SK-N-SH treated with all-trans-retinoic acid at 6 μM for 48 hours (cell line): ENCODE measurements around the gene PACS1.

Source experiments
- ATAC-seq: fragments of 200-7000 bp; cut with Tn5 transposase; 3 replicates; pipeline ENCODE4 v1.9.1; 2020; ENCODE audit warnings: mild to moderate bottlenecking, moderate library complexity
- ARNTL ChIP-seq: fragments of 450-650 bp; formaldehyde crosslinking; IDR thresholded peaks from 2 replicates; pipeline ENCODE4 v1.5.0; 2020; ENCODE audit warnings: low read depth, mild to moderate bottlenecking, moderate library complexity, borderline replicate concordance
- BACH2 ChIP-seq: fragments of 250-450 bp; sonication (Bioruptor Pico); IDR thresholded peaks from 2 replicates; pipeline ENCODE4 v1.9.0; 2021; ENCODE audit warnings: mild to moderate bottlenecking, borderline replicate concordance
- CSDC2 ChIP-seq: fragments of 250-450 bp; sonication (Bioruptor Pico); IDR thresholded peaks from 2 replicates; pipeline ENCODE4 v1.5.0; 2020; ENCODE audit warnings: mild to moderate bottlenecking, moderate library complexity
- ESRRG ChIP-seq: fragments of 250-450 bp; sonication (Bioruptor Pico); IDR thresholded peaks from 2 replicates; pipeline ENCODE4 v1.6.1; 2021; ENCODE audit warnings: mild to moderate bottlenecking
- GLIS3 ChIP-seq: fragments of 250-450 bp; sonication (Bioruptor Pico); IDR thresholded peaks from 2 replicates; pipeline ENCODE4 v1.5.0; 2020; ENCODE audit warnings: mild to moderate bottlenecking, moderate library complexity
- OSR1 ChIP-seq: fragments of 250-450 bp; sonication (Bioruptor Pico); IDR thresholded peaks from 2 replicates; pipeline ENCODE4 v1.8.0; 2022; ENCODE audit warnings: moderate library complexity, mild to moderate bottlenecking, inconsistent platforms
- PATZ1 ChIP-seq: fragments of 250-450 bp; sonication (Bioruptor Pico); IDR thresholded peaks from 2 replicates; pipeline ENCODE4 v1.8.0; 2020; ENCODE audit warnings: mild to moderate bottlenecking, moderate library complexity, borderline replicate concordance
- PPARA ChIP-seq: fragments of 250-450 bp; sonication (Bioruptor Pico); IDR thresholded peaks from 2 replicates; pipeline ENCODE4 v1.5.0; 2020; ENCODE audit warnings: mild to moderate bottlenecking, borderline replicate concordance
- RARB ChIP-seq: fragments of 250-450 bp; sonication (Bioruptor Pico); IDR thresholded peaks from 2 replicates; pipeline ENCODE4 v1.8.0; 2021; ENCODE audit warnings: mild to moderate bottlenecking, moderate library complexity
- SNAI2 ChIP-seq: fragments of 250-450 bp; sonication (Bioruptor Pico); IDR thresholded peaks from 2 replicates; pipeline ENCODE4 v1.5.0; 2020; ENCODE audit warnings: mild to moderate bottlenecking, moderate library complexity
- TCF4 ChIP-seq: fragments of 250-450 bp; sonication (Bioruptor Pico); IDR thresholded peaks from 2 replicates; pipeline ENCODE4 v1.8.0; 2021; ENCODE audit warnings: mild to moderate bottlenecking, moderate library complexity, borderline replicate concordance
- TOX ChIP-seq: fragments of 250-450 bp; sonication (Bioruptor Pico); IDR thresholded peaks from 2 replicates; pipeline ENCODE4 v1.8.0; 2021; ENCODE audit warnings: mild to moderate bottlenecking, moderate library complexity, borderline replicate concordance
- TSHZ2 ChIP-seq: fragments of 250-450 bp; sonication (Bioruptor Pico); IDR thresholded peaks from 2 replicates; pipeline ENCODE4 v1.5.0; 2020; ENCODE audit warnings: mild to moderate bottlenecking, moderate library complexity
- ZC3H10 ChIP-seq: fragments of 250-450 bp; sonication (Bioruptor Pico); IDR thresholded peaks from 2 replicates; pipeline ENCODE4 v1.5.1; 2021; ENCODE audit warnings: mild to moderate bottlenecking, moderate library complexity
- ZFP3 ChIP-seq: fragments of 250-450 bp; sonication (Bioruptor Pico); IDR thresholded peaks from 2 replicates; pipeline ENCODE4 v1.5.0; 2020; ENCODE audit warnings: mild to moderate bottlenecking, moderate library complexity
- ZFP30 ChIP-seq: fragments of 450-650 bp; formaldehyde crosslinking; IDR thresholded peaks from 2 replicates; pipeline ENCODE4 v1.5.0; 2022; ENCODE audit warnings: mild to moderate bottlenecking, moderate library complexity
- ZNF565 ChIP-seq: fragments of 450-650 bp; formaldehyde crosslinking; conservative IDR thresholded peaks from 2 replicates; pipeline ENCODE4 v1.5.0; 2020; ENCODE audit warnings: low read depth, mild to moderate bottlenecking, moderate library complexity
- ZNF70 ChIP-seq: fragments of 450-650 bp; formaldehyde crosslinking; IDR thresholded peaks from 2 replicates; pipeline ENCODE4 v1.5.0; 2020; ENCODE audit warnings: mild to moderate bottlenecking, moderate library complexity
- ZNF8 ChIP-seq: fragments of 450-650 bp; formaldehyde crosslinking; IDR thresholded peaks from 2 replicates; pipeline ENCODE4 v1.5.0; 2020; ENCODE audit warnings: mild to moderate bottlenecking, moderate library complexity
- TF ChIP-seq, protein P1 (sequence below): fragments of 250-450 bp; sonication (Bioruptor Pico); IDR thresholded peaks from 2 replicates; pipeline ENCODE4 v1.5.1; 2021; ENCODE audit warnings: mild to moderate bottlenecking, moderate library complexity
- TF ChIP-seq, protein P2 (sequence below): fragments of 250-450 bp; sonication (Bioruptor Pico); IDR thresholded peaks from 2 replicates; pipeline ENCODE4 v1.5.1; 2020; ENCODE audit warnings: low read depth, mild to moderate bottlenecking, moderate library complexity
- TF ChIP-seq, protein P3 (sequence below): fragments of 250-450 bp; sonication (Bioruptor Pico); IDR thresholded peaks from 2 replicates; pipeline ENCODE4 v1.8.0; 2021; ENCODE audit warnings: low read depth, mild to moderate bottlenecking, moderate library complexity, borderline replicate concordance

PACS1 gene

DNA sequence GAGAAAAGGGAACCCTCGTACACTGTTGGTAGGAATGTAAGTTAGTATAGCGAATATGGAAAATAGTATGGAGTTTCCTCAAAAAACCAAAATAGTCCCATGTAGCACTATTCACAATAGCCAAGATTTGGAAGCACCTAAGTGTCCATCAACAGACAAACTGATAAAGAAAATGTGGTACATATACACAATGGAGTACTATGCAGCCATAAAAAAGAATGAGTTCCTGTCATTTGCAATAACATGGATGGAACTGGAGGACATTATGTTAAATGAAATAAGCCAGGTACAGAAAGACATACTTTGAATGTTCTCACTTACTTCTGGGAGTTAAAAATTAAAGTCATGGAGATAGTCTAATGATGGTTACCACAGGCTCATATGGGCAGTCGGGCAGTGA lies 134.3 kb downstream of the PACS1 start:
- no peak for ATAC-seq
- no peak for TF ChIP-seq ZNF565 (CRISPR knock-in tag)
- TF ChIP-seq ZC3H10 = no peak
- TF ChIP-seq ZNF8 (CRISPR knock-in tag) = peak; percentile 87
- no peak for TF ChIP-seq TSHZ2 (CRISPR knock-in tag)
- TF ChIP-seq TOX (CRISPR knock-in tag) = no peak
- TF ChIP-seq, all 23 proteins: peak for 1

- ATAC-seq = no peak
- TF ChIP-seq, protein P1, sequence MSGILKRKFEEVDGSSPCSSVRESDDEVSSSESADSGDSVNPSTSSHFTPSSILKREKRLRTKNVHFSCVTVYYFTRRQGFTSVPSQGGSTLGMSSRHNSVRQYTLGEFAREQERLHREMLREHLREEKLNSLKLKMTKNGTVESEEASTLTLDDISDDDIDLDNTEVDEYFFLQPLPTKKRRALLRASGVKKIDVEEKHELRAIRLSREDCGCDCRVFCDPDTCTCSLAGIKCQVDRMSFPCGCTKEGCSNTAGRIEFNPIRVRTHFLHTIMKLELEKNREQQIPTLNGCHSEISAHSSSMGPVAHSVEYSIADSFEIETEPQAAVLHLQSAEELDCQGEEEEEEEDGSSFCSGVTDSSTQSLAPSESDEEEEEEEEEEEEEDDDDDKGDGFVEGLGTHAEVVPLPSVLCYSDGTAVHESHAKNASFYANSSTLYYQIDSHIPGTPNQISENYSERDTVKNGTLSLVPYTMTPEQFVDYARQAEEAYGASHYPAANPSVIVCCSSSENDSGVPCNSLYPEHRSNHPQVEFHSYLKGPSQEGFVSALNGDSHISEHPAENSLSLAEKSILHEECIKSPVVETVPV (CRISPR knock-in tag) = no peak
- TF ChIP-seq SNAI2 (CRISPR knock-in tag) = no peak
Observed at GRCh38 chr11:66207816-66208215, 137.7 kb downstream of the PACS1 start.

DNA sequence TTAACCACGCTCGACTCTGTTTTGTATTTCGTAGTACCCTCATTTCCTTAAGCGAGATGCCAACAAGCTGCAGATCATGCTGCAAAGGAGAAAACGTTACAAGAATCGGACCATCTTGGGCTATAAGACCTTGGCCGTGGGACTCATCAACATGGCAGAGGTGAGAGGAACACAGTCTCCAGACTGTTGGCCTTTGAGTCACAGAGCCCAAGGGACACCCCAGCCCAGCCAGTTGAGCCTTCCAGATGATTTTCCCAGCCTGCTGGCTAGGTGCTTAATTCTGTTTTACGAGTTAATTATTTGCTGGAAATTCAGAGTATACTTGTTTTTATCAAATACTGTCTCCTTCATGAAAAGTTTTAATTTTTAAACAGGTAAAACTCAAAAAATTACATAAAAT lies 141.0 kb downstream of the PACS1 start:
- no peak for TF ChIP-seq ARNTL (CRISPR knock-in tag)
- TF ChIP-seq PPARA = no peak
- no peak for TF ChIP-seq ZNF70 (CRISPR knock-in tag)
- no peak for TF ChIP-seq SNAI2 (CRISPR knock-in tag)
- TF ChIP-seq CSDC2 (CRISPR knock-in tag) = no peak
- no peak for TF ChIP-seq BACH2 (CRISPR knock-in tag)
- TF ChIP-seq, protein P2, sequence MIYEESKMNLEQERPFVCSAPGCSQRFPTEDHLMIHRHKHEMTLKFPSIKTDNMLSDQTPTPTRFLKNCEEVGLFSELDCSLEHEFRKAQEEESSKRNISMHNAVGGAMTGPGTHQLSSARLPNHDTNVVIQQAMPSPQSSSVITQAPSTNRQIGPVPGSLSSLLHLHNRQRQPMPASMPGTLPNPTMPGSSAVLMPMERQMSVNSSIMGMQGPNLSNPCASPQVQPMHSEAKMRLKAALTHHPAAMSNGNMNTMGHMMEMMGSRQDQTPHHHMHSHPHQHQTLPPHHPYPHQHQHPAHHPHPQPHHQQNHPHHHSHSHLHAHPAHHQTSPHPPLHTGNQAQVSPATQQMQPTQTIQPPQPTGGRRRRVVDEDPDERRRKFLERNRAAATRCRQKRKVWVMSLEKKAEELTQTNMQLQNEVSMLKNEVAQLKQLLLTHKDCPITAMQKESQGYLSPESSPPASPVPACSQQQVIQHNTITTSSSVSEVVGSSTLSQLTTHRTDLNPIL (CRISPR knock-in tag) = no peak
- TF ChIP-seq ZFP3 (CRISPR knock-in tag) = no peak
- TF ChIP-seq TCF4 (CRISPR knock-in tag) = no peak
- TF ChIP-seq ZNF565 (CRISPR knock-in tag) = no peak
- TF ChIP-seq ZFP30 (CRISPR knock-in tag) = no peak
- no peak for TF ChIP-seq ZNF8 (CRISPR knock-in tag)
- TF ChIP-seq RARB (CRISPR knock-in tag) = no peak
- no peak for TF ChIP-seq OSR1 (CRISPR knock-in tag)
- ATAC-seq = no peak

DNA sequence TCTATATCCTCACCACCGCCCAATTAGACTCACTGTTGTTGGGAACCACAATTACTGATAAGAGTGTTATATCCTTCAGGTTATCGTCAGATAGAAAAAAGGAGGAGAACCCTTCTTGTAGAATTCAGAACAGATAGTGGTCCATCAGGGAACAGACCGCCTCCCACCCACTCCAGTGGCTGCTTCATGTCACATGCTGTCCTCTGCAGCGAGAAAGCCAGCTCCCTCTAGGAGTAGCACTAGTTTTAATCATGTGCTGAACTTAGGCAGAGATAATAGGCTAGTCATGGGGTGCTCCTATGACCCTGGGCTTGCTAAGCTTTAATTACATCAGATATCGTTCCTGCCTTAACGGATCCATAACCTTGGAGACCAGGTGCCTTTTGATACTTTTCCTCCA lies 146.8 kb downstream of the PACS1 start:
- no peak for ATAC-seq
- TF ChIP-seq PATZ1 = no peak
- TF ChIP-seq TSHZ2 (CRISPR knock-in tag) = no peak
- no peak for TF ChIP-seq ESRRG
- no peak for TF ChIP-seq GLIS3
- no peak for TF ChIP-seq RARB (CRISPR knock-in tag)
- TF ChIP-seq, protein P3, sequence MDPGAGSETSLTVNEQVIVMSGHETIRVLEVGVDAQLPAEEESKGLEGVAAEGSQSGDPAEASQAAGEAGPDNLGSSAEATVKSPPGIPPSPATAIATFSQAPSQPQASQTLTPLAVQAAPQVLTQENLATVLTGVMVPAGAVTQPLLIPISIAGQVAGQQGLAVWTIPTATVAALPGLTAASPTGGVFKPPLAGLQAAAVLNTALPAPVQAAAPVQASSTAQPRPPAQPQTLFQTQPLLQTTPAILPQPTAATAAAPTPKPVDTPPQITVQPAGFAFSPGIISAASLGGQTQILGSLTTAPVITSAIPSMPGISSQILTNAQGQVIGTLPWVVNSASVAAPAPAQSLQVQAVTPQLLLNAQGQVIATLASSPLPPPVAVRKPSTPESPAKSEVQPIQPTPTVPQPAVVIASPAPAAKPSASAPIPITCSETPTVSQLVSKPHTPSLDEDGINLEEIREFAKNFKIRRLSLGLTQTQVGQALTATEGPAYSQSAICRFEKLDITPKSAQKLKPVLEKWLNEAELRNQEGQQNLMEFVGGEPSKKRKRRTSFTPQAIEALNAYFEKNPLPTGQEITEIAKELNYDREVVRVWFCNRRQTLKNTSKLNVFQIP (CRISPR knock-in tag) = no peak
- TF ChIP-seq ZNF70 (CRISPR knock-in tag) = no peak
- TF ChIP-seq, protein P1 (CRISPR knock-in tag) = no peak
- TF ChIP-seq, protein P2 (CRISPR knock-in tag) = no peak
- no peak for TF ChIP-seq BACH2 (CRISPR knock-in tag)
- TF ChIP-seq ZFP30 (CRISPR knock-in tag) = no peak
